Chondrocyte (in vitro differentiated cells): ENCODE measurements around the gene FHIT. TPM values are rescaled to one million over a fixed set of nuclear protein-coding genes. Genes with fewer than 3 reads are reported as not detected.
"Not testable (repeated sequence)": the region's sequence is repeated elsewhere in the genome, so short reads cannot be mapped to it uniquely, and the experiment has no call there.

ENCODE experiments used
- DNase-seq: peaks from one replicate; pipeline ENCODE4 v3.0.0; 2021; ENCODE audit warnings: mixed read lengths, low spot score
- H3K27ac Mint-ChIP-seq: one replicate; pipeline ENCODE4 v1.8.0; 2021; ENCODE audit warnings: mild to moderate bottlenecking, moderate library complexity, mixed read lengths; ENCODE audit not compliant: unreplicated experiment
- H3K27me3 Mint-ChIP-seq: 2 replicates; pipeline ENCODE4 v1.8.0; 2021; ENCODE audit warnings: low read depth, mixed read lengths
- H3K36me3 Mint-ChIP-seq: 2 replicates; pipeline ENCODE4 v1.8.0; 2021; ENCODE audit warnings: low read depth, mixed read lengths
- H3K4me1 Mint-ChIP-seq: 2 replicates; pipeline ENCODE4 v1.8.0; 2021; ENCODE audit warnings: low read depth, mild to moderate bottlenecking, mixed read lengths
- H3K4me3 Mint-ChIP-seq: one replicate; pipeline ENCODE4 v1.8.0; 2021; ENCODE audit warnings: mild to moderate bottlenecking, moderate library complexity, mixed read lengths; ENCODE audit not compliant: unreplicated experiment
- H3K9me3 Mint-ChIP-seq: 2 replicates; pipeline ENCODE4 v1.8.0; 2021; ENCODE audit warnings: low read depth, mixed read lengths
- total RNA-seq: library from RNA; stranded (reverse); gene quantifications from 3 replicates; pipeline ENCODE4 v1.2.1, GENCODE V29; 2021
- TF ChIP-seq, protein P1 (sequence below): fragments of 200-600 bp; sonication (generic); IDR thresholded peaks from 2 replicates; pipeline ENCODE4 v1.5.0; 2021; ENCODE audit warnings: antibody characterized with exemption, mild to moderate bottlenecking, moderate library complexity

Gene FHIT
- total RNA-seq, 1 donor from 2014 or later = 3.8 TPM

DNA sequence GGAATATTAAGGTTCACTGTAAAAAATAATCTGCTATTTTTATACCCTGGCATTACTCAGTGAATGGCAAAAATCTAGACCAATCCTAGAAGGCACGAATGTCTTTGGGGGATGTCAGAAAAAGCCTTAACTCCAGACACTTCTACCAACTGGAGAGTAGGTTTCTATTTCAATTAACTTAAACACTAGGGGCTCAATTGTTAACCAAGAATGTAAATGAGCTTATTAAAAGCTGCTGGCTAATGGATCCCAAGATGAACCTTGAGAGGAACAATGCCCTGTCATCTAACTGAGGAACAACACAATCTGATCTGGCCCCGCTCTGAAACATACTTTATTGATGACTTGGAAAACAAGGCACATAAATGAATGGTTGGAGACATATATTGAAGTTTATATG, 701.4 kb downstream of the FHIT start:
- Mint-ChIP-seq H3K4me1 (peaks cover 5% of the 10 kb centered on the region), H3K27ac (no peak overlapping the region)

DNA sequence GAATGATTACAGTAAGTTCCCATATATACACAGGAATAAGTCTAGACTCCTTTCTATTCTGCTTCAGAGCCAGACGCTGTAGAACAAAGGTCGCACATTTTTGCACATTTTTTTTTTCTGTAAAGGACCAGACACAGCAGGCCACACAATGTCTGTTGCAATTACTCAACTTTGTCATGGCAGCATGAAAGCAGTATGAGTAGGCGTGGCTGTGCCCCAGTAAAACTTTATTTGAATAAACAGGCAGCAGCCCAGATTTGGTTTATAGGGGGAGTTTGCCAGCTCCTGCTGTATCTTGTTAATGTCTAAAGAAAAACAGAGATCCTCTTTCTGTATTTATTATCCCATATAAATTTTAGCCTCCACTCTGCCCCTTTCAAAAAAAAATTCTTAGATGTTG, 708.3 kb downstream of the FHIT start:
- no peak for DNase-seq
- Mint-ChIP-seq H3K27me3 (no peaks in the 10 kb centered on the region), H3K9me3 (peaks cover 8% of the 10 kb centered on the region), H3K36me3 (peaks cover 2% of the 10 kb centered on the region), H3K4me3 (no peak overlapping the region), H3K4me1 (peaks cover 21% of the 10 kb centered on the region), H3K27ac (peak overlapping the region; percentile 25)
- TF ChIP-seq, protein P1, sequence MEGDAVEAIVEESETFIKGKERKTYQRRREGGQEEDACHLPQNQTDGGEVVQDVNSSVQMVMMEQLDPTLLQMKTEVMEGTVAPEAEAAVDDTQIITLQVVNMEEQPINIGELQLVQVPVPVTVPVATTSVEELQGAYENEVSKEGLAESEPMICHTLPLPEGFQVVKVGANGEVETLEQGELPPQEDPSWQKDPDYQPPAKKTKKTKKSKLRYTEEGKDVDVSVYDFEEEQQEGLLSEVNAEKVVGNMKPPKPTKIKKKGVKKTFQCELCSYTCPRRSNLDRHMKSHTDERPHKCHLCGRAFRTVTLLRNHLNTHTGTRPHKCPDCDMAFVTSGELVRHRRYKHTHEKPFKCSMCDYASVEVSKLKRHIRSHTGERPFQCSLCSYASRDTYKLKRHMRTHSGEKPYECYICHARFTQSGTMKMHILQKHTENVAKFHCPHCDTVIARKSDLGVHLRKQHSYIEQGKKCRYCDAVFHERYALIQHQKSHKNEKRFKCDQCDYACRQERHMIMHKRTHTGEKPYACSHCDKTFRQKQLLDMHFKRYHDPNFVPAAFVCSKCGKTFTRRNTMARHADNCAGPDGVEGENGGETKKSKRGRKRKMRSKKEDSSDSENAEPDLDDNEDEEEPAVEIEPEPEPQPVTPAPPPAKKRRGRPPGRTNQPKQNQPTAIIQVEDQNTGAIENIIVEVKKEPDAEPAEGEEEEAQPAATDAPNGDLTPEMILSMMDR = no peak

More for the DNA sequence above, 701.4 kb downstream of the FHIT start:
- Mint-ChIP-seq H3K9me3 (no peaks in the 10 kb centered on the region), H3K4me3 (no peak overlapping the region), H3K27me3 (peaks cover 2% of the 10 kb centered on the region), H3K36me3 (no peaks in the 10 kb centered on the region)
- TF ChIP-seq, protein P1 = no peak
- DNase-seq = no peak

DNA sequence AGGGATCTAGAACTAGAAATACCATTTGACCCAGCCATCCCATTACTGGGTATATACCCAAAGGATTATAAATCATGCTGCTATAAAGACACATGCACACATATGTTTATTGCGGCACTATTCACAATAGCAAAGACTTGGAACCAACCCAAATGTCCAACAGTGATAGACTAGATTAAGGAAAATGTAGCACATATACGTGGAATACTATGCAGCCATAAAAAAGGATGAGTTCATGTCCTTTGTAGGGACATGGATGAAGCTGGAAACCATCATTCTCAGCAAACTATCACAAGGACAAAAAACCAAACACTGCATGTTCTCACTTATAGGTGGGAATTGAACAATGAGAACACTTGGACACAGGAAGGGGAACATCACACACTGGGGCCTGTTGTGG, 711.9 kb downstream of the FHIT start:
- not testable (repeated sequence) for H3K36me3 Mint-ChIP-seq, H3K4me3 Mint-ChIP-seq, DNase-seq, H3K27me3 Mint-ChIP-seq, H3K27ac Mint-ChIP-seq
- peaks cover 12% of the 10 kb centered on the region for H3K9me3 Mint-ChIP-seq
- peaks cover 16% of the 10 kb centered on the region for H3K4me1 Mint-ChIP-seq

- Mint-ChIP-seq H3K27me3 (peaks cover 2% of the 10 kb centered on the region), H3K9me3 (peaks cover 12% of the 10 kb centered on the region), H3K4me1 (no peaks in the 10 kb centered on the region), H3K36me3 (peaks cover 2% of the 10 kb centered on the region), H3K4me3 (no peak overlapping the region), H3K27ac (no peak overlapping the region)
- TF ChIP-seq, protein P1 = no peak
- no peak for DNase-seq
Measured at GRCh38 chr3:60536420-60536819, 714.8 kb downstream of the FHIT start.

DNA sequence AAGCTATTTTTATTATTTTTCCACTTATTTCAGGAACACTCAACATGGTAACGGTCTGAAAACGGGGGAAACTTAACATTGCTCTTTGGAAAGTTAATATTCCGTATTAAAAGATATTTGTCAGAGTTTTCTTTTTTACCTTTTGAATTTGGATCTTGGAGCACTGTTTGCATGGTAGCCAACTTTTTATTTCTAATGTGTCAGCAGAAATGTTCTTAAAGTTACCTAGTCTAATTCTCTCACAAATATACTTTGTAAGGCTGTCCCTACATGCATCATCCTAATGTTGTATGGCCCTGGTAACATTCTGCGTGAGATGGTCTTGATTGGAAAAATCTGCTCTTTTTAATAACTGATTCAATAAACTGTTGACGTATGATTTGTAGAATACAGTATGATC, 719.5 kb downstream of the FHIT start:
- Mint-ChIP-seq H3K4me3 (no peak overlapping the region), H3K36me3 (peaks cover 3% of the 10 kb centered on the region), H3K27ac (no peak overlapping the region), H3K27me3 (peaks cover 2% of the 10 kb centered on the region), H3K9me3 (no peaks in the 10 kb centered on the region), H3K4me1 (no peaks in the 10 kb centered on the region)
- DNase-seq = no peak
- TF ChIP-seq, protein P1 = no peak

DNA sequence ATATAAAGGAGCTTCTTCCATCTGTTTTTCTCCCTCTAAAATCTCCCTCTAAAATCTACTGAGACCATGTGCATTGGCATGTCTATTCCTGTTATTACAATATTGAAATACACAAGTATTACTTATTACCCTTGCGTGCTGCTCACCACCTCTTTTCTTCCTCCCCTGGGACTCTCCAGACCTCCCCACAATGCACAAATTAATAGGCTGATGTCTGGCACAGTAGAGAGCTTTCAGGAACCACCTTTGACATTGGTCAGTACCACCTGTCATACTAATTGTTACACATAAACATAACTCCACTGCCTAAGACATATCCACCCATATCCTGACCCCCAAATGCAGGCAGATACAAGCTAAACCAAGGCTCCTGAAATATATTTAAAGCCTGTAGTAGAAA, 722.6 kb downstream of the FHIT start:
- Mint-ChIP-seq H3K36me3 (peaks cover 3% of the 10 kb centered on the region), H3K4me1 (no peaks in the 10 kb centered on the region), H3K27ac (no peak overlapping the region), H3K27me3 (peaks cover 2% of the 10 kb centered on the region), H3K4me3 (no peak overlapping the region), H3K9me3 (no peaks in the 10 kb centered on the region)
- TF ChIP-seq, protein P1 = no peak
- no peak for DNase-seq
